Stimulated activated CD4-positive, alpha-beta T cell treated with anti-CD3 and anti-CD28 coated beads, Interleukin-12 subunit alpha, Interleukin-12 subunit beta, amount 100 ng/mL, for 4 hours (primary cell): Measurements from ENCODE around the gene NID1.
"Not testable (repeated sequence)": the region's sequence is repeated elsewhere in the genome, so short reads cannot be mapped to it uniquely, and the experiment has no call there.

Source experiments
- DNase-seq: peaks from one replicate; pipeline ENCODE4 v3.0.0-alpha.2; 2020

The NID1 gene

GRCh38 chr1:235933017-235933765 is 131.7 kb downstream of the NID1 start:
- no peak for DNase-seq

- DNase-seq, result no peak
These were observed 132.8 kb downstream of the NID1 start for GRCh38 chr1:235932090-235932510.

- no peak for DNase-seq
These were observed 133.6 kb downstream of the NID1 start for GRCh38 chr1:235931171-235931738.

GRCh38 chr1:235930543-235930942 is 134.3 kb downstream of the NID1 start:
- DNase-seq, result no peak

GRCh38 chr1:235929216-235929615 is 135.7 kb downstream of the NID1 start:
- no peak for DNase-seq

GRCh38 chr1:235928197-235928596 is 136.7 kb downstream of the NID1 start:
- DNase-seq, result no peak

GRCh38 chr1:235927551-235927950 is 137.3 kb downstream of the NID1 start:
- not testable (repeated sequence) for DNase-seq
